HG02759 (cell line): ENCODE data around the gene TSPAN9.

Experiments used
- ATAC-seq: cut with Tn5 transposase; IDR thresholded peaks from one replicate; pipeline ENCODE4 v1.9.1; 2021; ENCODE audit warnings: mild to moderate bottlenecking, moderate library complexity; ENCODE audit not compliant: unreplicated experiment

The TSPAN9 gene

DNA sequence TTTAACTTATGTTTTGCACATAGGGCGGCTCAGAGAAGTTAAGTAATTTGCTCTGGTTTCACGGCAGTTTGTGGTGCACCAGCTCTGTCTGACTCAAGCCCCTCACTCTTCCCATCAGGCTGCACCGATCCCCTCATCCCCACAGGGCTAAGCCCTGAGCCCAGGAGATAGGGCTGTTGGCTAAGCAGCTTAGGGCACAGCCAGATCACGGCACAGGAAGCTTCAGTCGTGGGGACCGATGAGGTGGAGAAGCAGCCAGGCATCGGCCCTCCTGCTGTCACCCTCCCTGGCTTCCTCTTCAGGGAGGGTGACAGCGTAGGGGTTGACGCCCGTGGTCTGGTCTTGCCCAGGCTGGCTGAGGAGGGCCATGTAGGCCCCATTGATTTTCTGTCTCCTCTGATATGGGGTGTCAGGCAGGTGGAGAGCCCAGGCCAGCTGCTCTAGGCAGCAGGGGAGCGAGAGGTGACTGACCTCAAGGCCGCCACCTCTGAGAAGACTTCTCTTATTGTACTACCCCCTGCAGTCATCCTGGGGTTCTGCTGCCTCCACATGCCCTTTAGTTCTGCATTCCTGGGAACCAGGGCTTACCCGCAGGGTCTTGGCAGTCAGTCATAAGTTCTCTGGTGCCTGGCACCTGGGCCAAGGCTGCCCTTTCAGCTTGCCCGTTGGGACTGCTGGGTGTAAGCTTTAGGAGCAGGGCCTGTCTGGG is 166.4 kb downstream of the TSPAN9 start:
- ATAC-seq: no peak

DNA sequence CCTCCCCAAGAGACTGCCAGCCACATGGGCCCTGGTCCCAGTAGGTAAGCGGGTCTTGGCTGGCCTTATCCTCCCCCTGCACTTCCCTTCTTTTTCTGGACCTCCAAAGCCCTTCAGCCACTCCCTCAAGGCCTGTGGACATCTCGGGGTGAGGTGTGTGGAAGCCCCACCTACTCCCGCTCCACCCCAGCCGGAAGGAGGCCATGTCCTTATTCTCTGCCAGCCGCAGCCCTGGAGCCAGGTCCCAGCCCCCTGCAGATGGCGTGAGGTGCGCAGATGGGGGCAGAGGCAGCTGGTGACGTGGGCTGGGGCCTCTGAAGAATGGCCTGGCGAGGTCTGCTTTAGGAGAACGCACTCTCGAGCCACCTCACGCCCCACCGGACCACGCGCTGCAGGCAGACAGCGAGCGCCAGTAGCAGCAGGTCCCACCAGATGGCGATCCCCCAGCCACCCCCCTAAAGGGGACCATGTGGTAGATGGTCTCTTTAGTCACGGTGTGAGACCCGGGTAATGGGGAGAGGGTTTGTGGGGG is 167.1 kb downstream of the TSPAN9 start:
- no peak for ATAC-seq

DNA sequence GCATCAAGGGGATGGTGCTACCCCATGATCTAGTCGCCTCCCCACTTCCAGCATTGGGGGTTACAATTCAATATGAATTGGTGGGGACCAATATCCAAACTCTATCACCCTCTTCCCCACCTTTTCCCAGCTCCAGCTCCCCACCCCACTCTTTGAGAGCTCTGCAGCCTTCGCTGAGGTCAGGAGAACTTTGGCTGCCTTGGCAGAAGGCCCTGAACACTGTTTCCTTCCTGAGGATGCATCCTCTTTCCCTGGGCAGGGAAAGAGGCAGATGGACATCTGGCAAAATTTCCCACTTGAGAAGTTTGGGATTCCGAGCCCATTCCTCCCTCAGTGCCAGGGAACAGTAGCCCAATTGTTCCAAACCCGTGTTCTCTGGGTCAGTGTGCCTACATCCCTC is 169.1 kb downstream of the TSPAN9 start:
- ATAC-seq: no peak

DNA sequence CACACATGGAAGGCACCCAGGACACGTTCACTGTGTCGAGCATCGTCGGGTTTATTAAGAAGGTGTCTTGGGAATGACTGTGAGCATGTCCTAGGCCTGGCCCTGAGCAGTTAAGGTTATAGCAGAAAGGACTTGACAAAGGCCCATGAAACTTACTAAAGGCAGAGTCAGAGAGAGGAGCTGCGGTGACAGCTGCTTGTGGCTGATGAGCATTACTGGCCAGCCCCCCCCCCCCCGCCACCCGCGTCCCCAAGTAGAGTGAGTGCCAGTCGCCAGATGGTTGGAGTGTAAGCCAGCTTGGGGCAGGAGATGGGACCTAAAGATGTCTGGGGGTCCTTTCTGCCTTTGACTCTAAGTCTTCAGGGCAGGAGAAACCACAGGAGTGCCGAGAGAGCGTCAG is 169.9 kb downstream of the TSPAN9 start:
- no peak for ATAC-seq

DNA sequence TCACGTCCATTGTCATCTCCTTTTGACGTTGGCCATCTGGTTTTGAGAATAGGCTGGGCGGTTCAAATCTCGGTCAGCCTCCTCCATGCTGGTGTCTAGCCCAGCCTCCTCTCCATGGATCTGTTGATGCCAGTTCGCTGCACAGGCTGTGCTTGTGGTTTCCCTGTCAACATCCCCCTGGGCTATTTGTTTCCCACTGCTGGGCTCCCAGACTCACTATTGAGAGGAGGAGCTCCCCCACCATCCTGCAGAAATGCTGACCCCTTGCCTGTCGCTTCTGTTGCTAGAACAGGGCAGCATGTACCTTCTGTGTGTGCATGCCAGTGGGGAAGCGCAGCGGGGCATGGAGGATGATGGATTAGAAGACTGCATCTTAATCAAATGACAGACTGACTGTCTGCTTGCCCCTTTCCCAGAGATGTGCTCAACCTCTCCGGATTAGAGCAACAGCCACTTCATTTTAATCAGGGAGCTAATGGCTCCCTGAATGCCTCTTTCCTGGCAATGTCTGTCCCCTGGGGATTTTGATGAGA is 170.5 kb downstream of the TSPAN9 start:
- ATAC-seq: no peak

GRCh38 chr12:3249081-3249800 is 172.1 kb downstream of the TSPAN9 start:
- no peak for ATAC-seq

GRCh38 chr12:3250034-3250433 is 172.9 kb downstream of the TSPAN9 start:
- ATAC-seq: no peak

DNA sequence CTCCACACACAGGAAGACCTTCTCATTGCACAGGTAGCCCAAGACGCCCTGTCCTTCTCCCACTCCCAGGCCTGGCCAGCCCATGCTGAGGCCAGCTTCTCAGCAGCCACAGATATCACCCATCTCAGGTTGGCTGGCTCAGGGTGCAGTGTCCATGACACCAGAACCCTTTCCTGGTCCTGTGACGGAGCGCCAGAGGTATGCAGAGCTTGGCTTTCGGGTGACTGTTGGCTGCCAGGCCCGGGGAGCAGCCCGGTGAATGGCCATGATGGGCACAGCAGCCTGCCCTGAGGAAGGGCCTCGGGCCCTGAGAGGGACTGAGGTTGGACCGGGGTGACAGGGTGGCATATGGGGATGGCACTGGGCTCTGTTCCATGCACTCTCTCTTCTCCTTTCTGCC is 173.4 kb downstream of the TSPAN9 start:
- no peak for ATAC-seq

DNA sequence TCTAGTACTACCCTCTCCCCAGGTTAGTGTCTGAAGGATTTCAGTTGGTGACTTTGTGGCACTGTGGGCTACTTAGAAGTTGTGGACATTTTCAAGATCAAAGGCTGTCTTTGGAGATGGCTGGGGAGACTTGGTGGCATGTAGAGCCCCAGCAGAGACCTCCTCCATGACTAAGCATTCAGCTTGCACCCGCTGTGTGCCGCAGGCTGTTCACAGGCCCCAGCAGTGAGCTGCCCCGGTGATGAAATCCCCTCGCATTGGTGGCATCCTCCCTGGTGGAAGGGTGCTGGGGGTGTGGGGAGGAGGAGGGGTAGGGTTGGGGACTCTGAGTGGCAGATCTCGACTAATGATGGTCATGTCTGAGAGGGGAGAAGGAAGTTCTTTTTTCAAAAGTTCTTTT is 173.9 kb downstream of the TSPAN9 start:
- ATAC-seq: no peak

- ATAC-seq: no peak
These were observed 174.5 kb downstream of the TSPAN9 start for GRCh38 chr12:3251691-3252090.

- no peak for ATAC-seq
These were observed 175.3 kb downstream of the TSPAN9 start for GRCh38 chr12:3252450-3252891.

DNA sequence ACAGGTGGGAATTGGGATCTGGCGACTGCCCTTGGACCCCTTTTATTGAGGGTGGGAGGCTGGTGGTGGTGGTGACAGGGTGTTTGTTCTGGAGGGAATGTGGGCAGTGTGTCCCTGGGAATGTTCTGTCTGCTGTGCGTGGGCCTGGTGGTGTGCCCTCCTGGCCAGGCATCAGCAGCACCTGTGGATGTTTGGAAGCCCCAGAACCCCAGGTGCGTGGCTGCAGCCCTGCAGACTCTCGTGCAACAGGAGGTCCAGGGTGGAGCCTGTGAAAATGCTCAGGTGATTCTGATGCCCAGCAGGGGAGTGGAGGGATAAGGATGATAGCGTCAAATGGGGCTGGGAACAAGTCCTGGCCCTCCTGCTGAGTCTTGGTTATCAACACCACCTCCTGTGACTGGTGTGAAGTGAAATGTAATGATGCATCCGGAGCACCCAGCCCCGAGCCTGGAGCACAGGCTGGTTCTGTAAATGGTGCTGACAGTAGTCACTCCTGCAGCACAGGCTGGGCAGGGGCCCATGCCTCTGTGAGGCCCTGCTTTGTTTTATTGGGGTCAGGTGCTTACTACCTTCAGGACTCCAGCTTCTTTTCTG is 176.6 kb downstream of the TSPAN9 start:
- ATAC-seq: no peak

DNA sequence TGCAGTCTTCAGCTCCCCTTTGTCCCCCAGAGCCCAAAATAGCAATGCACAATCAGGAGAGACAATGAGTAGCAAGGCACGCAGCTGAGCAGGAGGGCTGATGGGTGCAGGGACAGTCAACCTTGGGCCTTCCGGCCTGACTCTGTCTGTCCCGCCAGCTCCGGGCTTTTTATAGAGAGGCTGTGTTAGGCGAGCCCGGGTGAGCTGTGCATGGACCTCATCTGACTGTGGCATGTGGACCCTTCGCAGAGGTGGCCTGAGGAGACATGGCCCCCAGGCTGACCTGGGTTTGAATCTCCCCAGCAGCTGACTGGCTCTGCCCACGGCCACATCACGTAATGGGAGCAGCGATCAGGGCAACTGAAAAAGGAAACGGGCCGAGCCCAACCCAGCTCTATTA is 177.9 kb downstream of the TSPAN9 start:
- ATAC-seq: no peak

GRCh38 chr12:3256103-3256631 is 179.0 kb downstream of the TSPAN9 start:
- no peak for ATAC-seq

DNA sequence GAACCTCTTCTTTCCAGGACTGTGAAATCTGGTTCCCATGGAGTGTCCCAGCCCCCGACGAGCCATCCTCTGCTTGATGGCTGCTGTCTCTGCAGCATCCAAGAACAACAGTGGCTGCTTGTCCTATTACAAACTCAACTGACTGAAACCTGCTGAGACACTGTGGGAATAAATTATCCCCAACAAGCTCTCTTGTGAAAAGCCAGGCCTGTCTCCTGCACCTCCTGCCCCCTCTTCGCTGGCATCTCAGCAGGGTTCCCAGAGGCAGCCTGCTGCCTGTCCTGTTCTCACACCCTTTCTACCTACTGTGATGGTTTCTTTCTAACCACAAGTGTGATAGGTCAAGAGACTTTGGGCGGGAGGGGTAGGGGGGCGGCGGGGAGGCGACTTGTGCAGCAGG is 180.2 kb downstream of the TSPAN9 start:
- ATAC-seq: no peak

DNA sequence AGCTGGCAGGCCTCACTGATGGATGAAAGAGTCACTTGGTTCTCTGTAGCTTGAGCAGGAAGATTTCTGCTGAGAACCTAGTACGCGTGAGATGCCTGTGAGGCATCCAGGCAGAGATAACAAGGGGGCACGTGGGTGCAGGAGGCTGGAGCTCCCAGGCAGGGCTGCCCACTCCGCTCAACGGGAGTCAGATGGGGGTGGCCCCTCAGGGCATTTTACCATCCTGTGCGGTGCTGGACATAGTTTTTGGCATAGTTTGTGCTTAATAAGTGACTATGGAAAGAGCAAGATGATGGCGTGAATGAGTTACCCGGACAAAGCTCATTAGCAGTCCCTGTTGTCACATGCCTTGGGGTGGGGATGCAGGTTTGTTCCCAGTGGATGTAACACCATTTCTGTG is 182.8 kb downstream of the TSPAN9 start:
- ATAC-seq: no peak

DNA sequence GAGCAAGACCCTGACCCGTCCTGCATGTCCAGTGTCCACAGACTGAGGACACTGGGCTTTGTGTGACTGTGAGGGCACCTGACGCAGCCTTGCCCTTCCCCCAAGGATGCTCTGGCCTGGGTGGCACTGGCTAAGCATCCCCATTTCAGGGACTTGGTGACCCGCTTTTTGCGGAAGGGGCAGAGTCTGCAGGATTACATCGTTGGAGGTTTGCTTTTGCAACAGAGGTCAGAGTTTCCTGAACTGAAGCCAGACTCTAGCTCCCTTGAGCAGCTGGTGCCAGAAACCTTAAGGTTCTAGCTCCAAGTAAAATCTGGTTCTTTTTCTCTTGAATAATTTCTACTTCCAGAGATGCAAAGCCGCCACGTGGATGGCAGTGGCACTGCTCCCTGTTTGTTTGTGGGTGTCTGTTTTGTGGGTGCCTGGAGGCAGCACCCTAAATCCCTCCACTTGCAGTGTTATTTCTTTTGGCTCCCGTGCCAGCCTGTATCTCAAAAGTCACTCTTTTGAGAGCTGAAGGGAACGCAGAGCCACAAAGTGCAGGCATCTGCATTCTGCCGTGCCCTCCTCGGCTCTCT is 184.7 kb downstream of the TSPAN9 start:
- no peak for ATAC-seq

GRCh38 chr12:3262470-3262869 is 185.3 kb downstream of the TSPAN9 start:
- ATAC-seq: no peak

GRCh38 chr12:3263282-3263681 is 186.1 kb downstream of the TSPAN9 start:
- no peak for ATAC-seq

- no peak for ATAC-seq
These were observed 187.1 kb downstream of the TSPAN9 start for GRCh38 chr12:3263939-3264922.
